Naive thymus-derived CD4-positive, alpha-beta T cell (primary cell): ENCODE measurements around the gene PHACTR1. TPM values are rescaled to one million over a fixed set of nuclear protein-coding genes. Genes with fewer than 3 reads are reported as not detected.

Source experiments
- ATAC-seq: fragments of 150-1000 bp; cut with Tn5 transposase; 2 replicates; pipeline ENCODE4 v1.10.0; 2021; ENCODE audit warnings: mild to moderate bottlenecking, moderate library complexity
- CTCF ChIA-PET: fragments of 350-600 bp; sonication (Branson Sonifier 250); formaldehyde crosslinking; loops from one replicate; lab custom pipeline; 2021; ENCODE audit warnings: antibody characterized with exemption; lab: Charles Lee
- POLR2A ChIA-PET: fragments of 350-600 bp; sonication (Branson Sonifier 250); formaldehyde crosslinking; loops from one replicate; lab custom pipeline; 2021; ENCODE audit warnings: antibody characterized with exemption, inconsistent platforms; lab: Charles Lee
- DNase-seq, 9 donors: peaks; one replicate each; pipeline versions ENCODE4 v3.0.0 to v3.0.0-alpha.2; 2020 to 2022; ENCODE audit warnings: mixed read lengths in 1 of 9
- H3K27ac ChIP-seq: one replicate; pipeline ENCODE4 v1.7.0; 2013; ENCODE audit warnings: mild to moderate bottlenecking, low read depth, low read length, moderate library complexity
- H3K27me3 ChIP-seq, 2 donors: one replicate each; pipeline ENCODE4 v1.7.0; 2013; ENCODE audit warnings: low read length in 2 of 2, mild to moderate bottlenecking in 2 of 2, moderate library complexity in 2 of 2; ENCODE audit not compliant: control insufficient read depth in 2 of 2, insufficient read depth in 2 of 2
- H3K36me3 ChIP-seq, 3 experiments: 1 replicate in 2 of 3; 2 replicates in 1 of 3; pipeline ENCODE4 v1.7.0; 2013; ENCODE audit warnings: low read length in 3 of 3, mild to moderate bottlenecking in 3 of 3, moderate library complexity in 1 of 3; ENCODE audit not compliant: insufficient read depth in 3 of 3, control insufficient read depth in 2 of 3
- H3K4me1 ChIP-seq, 2 donors: one replicate each; pipeline ENCODE4 v1.7.0; 2013; ENCODE audit warnings: low read length in 2 of 2, mild to moderate bottlenecking in 2 of 2, moderate library complexity in 1 of 2; ENCODE audit not compliant: control insufficient read depth in 2 of 2, insufficient read depth in 2 of 2
- H3K4me3 ChIP-seq: 2 replicates; pipeline ENCODE4 v1.7.0; 2013; ENCODE audit warnings: mild to moderate bottlenecking, low read length
- H3K9me3 ChIP-seq, 3 experiments: 1 replicate in 2 of 3; 2 replicates in 1 of 3; pipeline ENCODE4 v1.7.0; 2013; ENCODE audit warnings: low read length in 3 of 3; ENCODE audit not compliant: control insufficient read depth in 2 of 3
- H3K27ac Mint-ChIP-seq, 9 donors: one replicate each; pipeline ENCODE4 v1.8.0; 2020 to 2022; ENCODE audit warnings: mixed read lengths in 9 of 9, mild to moderate bottlenecking in 8 of 9, moderate library complexity in 5 of 9, inconsistent platforms in 2 of 9
- H3K27me3 Mint-ChIP-seq, 5 donors: one replicate each; pipeline ENCODE4 v1.8.0; 2021 to 2022; ENCODE audit warnings: mixed read lengths in 5 of 5, mild to moderate bottlenecking in 1 of 5
- H3K36me3 Mint-ChIP-seq, 5 donors: one replicate each; pipeline ENCODE4 v1.8.0; 2020 to 2022; ENCODE audit warnings: mixed read lengths in 5 of 5, mild to moderate bottlenecking in 3 of 5, inconsistent platforms in 1 of 5
- H3K4me1 Mint-ChIP-seq, 7 donors: one replicate each; pipeline ENCODE4 v1.8.0; 2020 to 2022; ENCODE audit warnings: mixed read lengths in 7 of 7, mild to moderate bottlenecking in 3 of 7, inconsistent platforms in 1 of 7
- H3K4me3 Mint-ChIP-seq, 10 donors: one replicate each; pipeline ENCODE4 v1.8.0; 2020 to 2022; ENCODE audit warnings: mild to moderate bottlenecking in 10 of 10, mixed read lengths in 10 of 10, moderate library complexity in 6 of 10, inconsistent platforms in 2 of 10
- H3K9me3 Mint-ChIP-seq, 11 donors: one replicate each; pipeline ENCODE4 v1.8.0; 2020 to 2022; ENCODE audit warnings: mixed read lengths in 11 of 11, mild to moderate bottlenecking in 4 of 11, inconsistent platforms in 1 of 11, moderate library complexity in 1 of 11
- intact Hi-C, 2 donors: fragments of 100-400 bp; cut with micrococcal nuclease; formaldehyde crosslinking; loops; one replicate each; pipeline ENCODE4 v1.15.1; 2023
- polyA plus RNA-seq, 2 donors: library from polyadenylated mRNA; unstranded; fragments of 300-500 nt; fragmentation: Illumina TruSeq; gene quantifications; one replicate each; pipeline ENCODE4 v1.2.3, GENCODE V29; 2021
- total RNA-seq, 6 experiments: library from RNA in 5 of 6; stranded (reverse) in 5 of 6; gene quantifications; 1 replicate in 5 of 6; 2 replicates in 1 of 6; pipeline ENCODE4 v1.2.3 and lab custom pipeline; 2021 to 2026

PHACTR1 gene
- total and polyA plus RNA-seq, 7 experiments from 2014 or later = 0.18 to 43.1 (median 0.62) TPM

- Histone ChIP-seq H3K27ac (no peak overlapping the region), H3K4me3 (no peak overlapping the region), H3K9me3 (no peaks in the 10 kb centered on the region), H3K27me3 (no peaks in the 10 kb centered on the region), H3K4me1 (no peaks in the 10 kb centered on the region), H3K36me3 (no peaks in the 10 kb centered on the region)
- Mint-ChIP-seq H3K36me3 (no peaks in the 10 kb centered on the region), H3K4me3 (no peak overlapping the region), H3K27ac (no peak overlapping the region), H3K4me1 (peaks cover 0 to 1% (median 0%) of the 10 kb centered on the region in 7 donors), H3K9me3 (no peaks in the 10 kb centered on the region), H3K27me3 (peaks cover 0 to 55% (median 22%) of the 10 kb centered on the region in 5 donors)
- intact Hi-C loops = no loop called here
- CTCF ChIA-PET = no interaction called here
- POLR2A ChIA-PET = no interaction called here
- no peak for DNase-seq
- no peak for ATAC-seq
These were observed 7.5 kb upstream of the PHACTR1 start for GRCh38 chr6:12709116-12709515.

GRCh38 chr6:12709556-12710232, 6.9 kb upstream of the PHACTR1 start:
- no peaks in the 10 kb centered on the region for H3K9me3 Mint-ChIP-seq
- H3K4me1 Mint-ChIP-seq = peaks cover 0 to 1% (median 0%) of the 10 kb centered on the region in 7 donors
- H3K4me3 Mint-ChIP-seq = no peak overlapping the region
- ChIA-PET POLR2A (no interaction called here), CTCF (no interaction called here)
- ATAC-seq (no peak), DNase-seq (no peak)
- Histone ChIP-seq H3K27ac (no peak overlapping the region), H3K9me3 (no peaks in the 10 kb centered on the region), H3K4me3 (no peak overlapping the region), H3K36me3 (no peaks in the 10 kb centered on the region), H3K4me1 (no peaks in the 10 kb centered on the region), H3K27me3 (no peaks in the 10 kb centered on the region)
- peaks cover 0 to 49% (median 17%) of the 10 kb centered on the region in 5 donors for H3K27me3 Mint-ChIP-seq
- no peak overlapping the region for H3K27ac Mint-ChIP-seq
- H3K36me3 Mint-ChIP-seq = no peaks in the 10 kb centered on the region
- intact Hi-C loops = no loop called here

- intact Hi-C loops = no loop called here
- Mint-ChIP-seq H3K9me3 (peaks cover 0 to 3% (median 0%) of the 10 kb centered on the region in 11 donors), H3K27ac (no peak overlapping the region), H3K36me3 (no peaks in the 10 kb centered on the region), H3K27me3 (peaks cover 0 to 44% (median 13%) of the 10 kb centered on the region in 5 donors), H3K4me1 (peaks cover 0 to 1% (median 0%) of the 10 kb centered on the region in 7 donors), H3K4me3 (no peak overlapping the region)
- Histone ChIP-seq H3K27ac (no peak overlapping the region), H3K27me3 (no peaks in the 10 kb centered on the region), H3K4me1 (no peaks in the 10 kb centered on the region), H3K4me3 (no peak overlapping the region), H3K9me3 (no peaks in the 10 kb centered on the region), H3K36me3 (no peaks in the 10 kb centered on the region)
- ChIA-PET CTCF (no interaction called here), POLR2A (no interaction called here)
- ATAC-seq = no peak
- DNase-seq = no peak
These were observed 5.6 kb upstream of the PHACTR1 start for GRCh38 chr6:12710921-12711320.

DNA sequence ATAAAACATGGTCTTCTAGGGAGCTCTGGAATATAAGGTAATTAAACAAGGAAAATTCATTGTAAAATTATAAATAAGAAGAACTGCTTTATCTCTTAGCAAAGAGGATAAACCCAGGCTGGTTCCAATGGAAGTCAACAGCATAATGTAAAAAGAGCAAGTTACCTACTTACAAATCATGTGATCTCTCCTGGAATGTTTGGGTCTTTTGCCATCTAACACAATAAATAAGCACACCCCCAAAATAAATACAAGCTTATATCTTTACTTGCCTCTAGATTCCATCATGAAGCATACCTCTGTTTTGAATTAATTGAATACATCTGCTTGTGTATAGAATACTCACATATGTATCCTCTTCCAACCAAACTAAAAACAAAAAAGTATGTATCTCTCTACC, 2.5 kb upstream of the PHACTR1 start:
- H3K36me3 Mint-ChIP-seq = no peaks in the 10 kb centered on the region
- Histone ChIP-seq H3K4me3 (no peak overlapping the region), H3K9me3 (no peaks in the 10 kb centered on the region), H3K4me1 (no peaks in the 10 kb centered on the region), H3K36me3 (no peaks in the 10 kb centered on the region), H3K27me3 (no peaks in the 10 kb centered on the region), H3K27ac (no peak overlapping the region)
- intact Hi-C loops = no loop called here
- DNase-seq (no peak), ATAC-seq (no peak)
- peaks cover 0 to 1% (median 0%) of the 10 kb centered on the region in 7 donors for H3K4me1 Mint-ChIP-seq
- H3K27ac Mint-ChIP-seq = no peak overlapping the region
- CTCF ChIA-PET = no interaction called here
- peaks cover 0 to 3% (median 0%) of the 10 kb centered on the region in 11 donors for H3K9me3 Mint-ChIP-seq
- H3K27me3 Mint-ChIP-seq = peaks cover 0 to 42% (median 13%) of the 10 kb centered on the region in 5 donors
- H3K4me3 Mint-ChIP-seq = no peak overlapping the region
- POLR2A ChIA-PET = no interaction called here

- no peak for ATAC-seq
- POLR2A ChIA-PET = no interaction called here
- no peaks in the 10 kb centered on the region for H3K4me1 ChIP-seq
These were observed 1.1 kb upstream of the PHACTR1 start for GRCh38 chr6:12715437-12715836.

DNA sequence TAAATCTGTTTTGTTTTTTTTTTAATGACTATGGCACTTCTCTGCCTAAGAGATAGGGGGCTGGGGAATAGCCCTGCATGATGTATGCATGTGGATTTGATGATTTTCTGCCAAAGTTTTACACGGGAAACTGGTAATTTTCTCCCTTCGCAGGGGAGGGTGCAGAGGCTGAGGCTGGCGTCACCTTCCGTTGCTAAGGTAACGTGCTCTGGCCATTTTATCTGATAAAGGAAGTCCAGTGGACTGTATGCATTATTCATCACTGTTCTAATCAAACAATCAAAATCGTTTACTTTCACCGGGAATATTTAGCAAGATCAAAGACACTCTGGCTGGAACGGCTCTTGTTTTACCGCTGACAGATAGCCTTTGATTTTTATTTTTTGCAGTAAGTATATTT, 789 bp downstream of the PHACTR1 start:
- POLR2A ChIA-PET = no interaction called here
- Mint-ChIP-seq H3K9me3 (peaks cover 0 to 6% (median 0%) of the 10 kb centered on the region in 11 donors), H3K4me1 (no peaks in the 10 kb centered on the region), H3K27ac (no peak overlapping the region), H3K27me3 (peaks cover 0 to 36% (median 6%) of the 10 kb centered on the region in 5 donors), H3K4me3 (no peak overlapping the region), H3K36me3 (peaks cover 0 to 3% (median 0%) of the 10 kb centered on the region in 5 donors)
- intact Hi-C loops = no loop called here
- H3K4me1 ChIP-seq = no peaks in the 10 kb centered on the region
- DNase-seq = no peak
- H3K27ac ChIP-seq = no peak overlapping the region
- no peaks in the 10 kb centered on the region for H3K27me3 ChIP-seq
- ATAC-seq = no peak
- H3K36me3 ChIP-seq = no peaks in the 10 kb centered on the region
- CTCF ChIA-PET = no interaction called here
- no peaks in the 10 kb centered on the region for H3K9me3 ChIP-seq
- no peak overlapping the region for H3K4me3 ChIP-seq

More at GRCh38 chr6:12715437-12715836, 1.1 kb upstream of the PHACTR1 start:
- Mint-ChIP-seq H3K4me3 (no peak overlapping the region), H3K4me1 (peaks cover 0 to 1% (median 0%) of the 10 kb centered on the region in 7 donors), H3K36me3 (no peaks in the 10 kb centered on the region), H3K27me3 (peaks cover 0 to 43% (median 13%) of the 10 kb centered on the region in 5 donors), H3K9me3 (peaks cover 0 to 6% (median 0%) of the 10 kb centered on the region in 11 donors), H3K27ac (no peak overlapping the region)
- H3K27ac ChIP-seq = no peak overlapping the region
- no peaks in the 10 kb centered on the region for H3K27me3 ChIP-seq
- intact Hi-C loops = no loop called here
- H3K4me3 ChIP-seq = no peak overlapping the region
- H3K36me3 ChIP-seq = no peaks in the 10 kb centered on the region
- no peaks in the 10 kb centered on the region for H3K9me3 ChIP-seq
- no peak for DNase-seq
- CTCF ChIA-PET = no interaction called here

GRCh38 chr6:12718015-12718414, 1.4 kb downstream of the PHACTR1 start:
- H3K4me3 ChIP-seq = no peak overlapping the region
- H3K36me3 ChIP-seq = no peaks in the 10 kb centered on the region
- no peaks in the 10 kb centered on the region for H3K9me3 ChIP-seq
- intact Hi-C loops = no loop called here
- H3K27me3 Mint-ChIP-seq = peaks cover 0 to 32% (median 5%) of the 10 kb centered on the region in 5 donors
- POLR2A ChIA-PET = no interaction called here
- no peak overlapping the region for H3K27ac Mint-ChIP-seq
- ATAC-seq = no peak
- no peaks in the 10 kb centered on the region for H3K4me1 ChIP-seq
- H3K27ac ChIP-seq = no peak overlapping the region
- H3K36me3 Mint-ChIP-seq = peaks cover 0 to 3% (median 0%) of the 10 kb centered on the region in 5 donors
- no peaks in the 10 kb centered on the region for H3K4me1 Mint-ChIP-seq
- no peaks in the 10 kb centered on the region for H3K27me3 ChIP-seq
- peaks cover 0 to 6% (median 0%) of the 10 kb centered on the region in 11 donors for H3K9me3 Mint-ChIP-seq
- no peak overlapping the region for H3K4me3 Mint-ChIP-seq
- no peak for DNase-seq
- CTCF ChIA-PET = no interaction called here
